HG02588 (cell line): ENCODE measurements around the gene RFT1.
A peak's percentile ranks its signal among the peaks of the same experiment; 100 is the strongest.

Experiments
- ATAC-seq: cut with Tn5 transposase; IDR thresholded peaks from one replicate; pipeline ENCODE4 v1.9.1; 2021; ENCODE audit warnings: mild to moderate bottlenecking, moderate library complexity; ENCODE audit not compliant: unreplicated experiment

Gene RFT1

DNA sequence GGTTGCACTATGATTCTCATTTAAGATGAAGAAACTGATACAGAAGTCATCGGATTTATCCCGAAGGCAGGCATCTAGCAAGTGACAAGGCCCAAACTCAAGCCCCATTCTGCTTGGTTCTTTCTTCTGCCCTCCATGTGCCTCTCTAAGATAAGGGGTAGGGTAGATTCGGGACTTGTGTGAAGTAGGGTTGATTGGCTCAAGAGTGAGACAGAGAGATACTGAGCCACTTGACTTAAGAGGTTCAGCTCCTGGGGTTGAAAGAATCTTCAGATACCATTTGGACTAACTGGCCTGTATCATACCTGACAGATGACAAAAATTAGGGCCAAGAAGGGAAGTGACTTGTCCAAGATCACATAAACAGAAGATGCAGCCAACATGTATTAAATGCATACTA, 891 bp downstream of the RFT1 start:
- ATAC-seq = no peak

DNA sequence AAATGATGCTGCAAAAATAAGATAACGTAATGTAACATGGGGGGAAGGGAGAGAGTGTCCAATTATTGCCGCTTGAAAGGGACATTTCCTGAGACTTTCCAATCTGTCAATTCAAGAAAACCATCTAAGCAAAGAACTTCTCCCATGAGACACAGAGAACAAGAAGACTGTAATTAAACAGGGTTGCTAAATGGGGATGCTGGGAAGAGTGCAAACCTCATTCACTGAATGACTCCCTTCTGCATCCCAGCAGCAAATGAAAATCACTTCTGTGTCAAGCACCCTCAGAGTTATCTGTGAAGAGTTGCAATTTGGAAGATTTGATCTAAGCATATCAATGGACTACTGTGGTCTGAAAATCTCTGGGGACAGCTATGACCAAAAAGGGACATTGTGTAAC, 3.6 kb downstream of the RFT1 start:
- no peak for ATAC-seq

DNA sequence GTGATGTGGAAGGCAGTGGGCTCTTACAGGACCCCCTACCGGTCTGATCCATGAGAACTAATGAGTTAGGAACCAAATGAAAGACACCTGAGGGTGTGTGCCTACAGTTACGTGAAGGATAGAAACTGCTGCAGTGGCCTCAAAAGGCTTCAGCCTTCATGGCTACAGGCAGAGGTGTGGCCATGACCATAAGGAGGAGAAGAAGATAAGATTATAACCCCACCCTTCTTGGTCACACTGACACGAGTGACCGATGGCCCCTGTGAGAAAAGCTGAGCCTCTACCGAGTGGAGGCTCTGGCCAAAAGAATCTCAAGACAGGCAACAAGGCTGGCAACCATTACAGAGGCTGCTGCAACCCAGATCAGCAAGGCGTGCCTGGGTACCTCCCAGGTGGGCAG, 6.3 kb downstream of the RFT1 start:
- ATAC-seq = no peak

DNA sequence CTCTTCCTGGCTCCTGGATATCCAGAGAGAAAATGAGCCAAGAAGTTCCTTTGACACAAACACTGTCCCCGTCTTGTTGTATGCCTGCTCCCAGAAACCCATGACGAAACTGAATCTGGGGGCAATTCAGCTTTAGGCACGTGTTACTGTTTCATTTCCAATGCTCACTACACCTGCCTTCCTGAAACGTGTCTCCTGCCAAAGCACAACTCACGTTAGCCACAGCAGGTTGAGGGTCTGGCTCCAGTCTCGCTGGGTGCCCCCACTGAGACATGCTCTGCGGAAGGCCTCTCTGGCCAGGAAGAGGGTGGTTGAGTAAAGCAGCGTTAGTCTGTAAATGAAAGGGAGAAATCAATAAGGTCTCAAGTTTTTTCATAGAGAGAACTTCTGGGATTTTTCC, 6.7 kb downstream of the RFT1 start:
- no peak for ATAC-seq

DNA sequence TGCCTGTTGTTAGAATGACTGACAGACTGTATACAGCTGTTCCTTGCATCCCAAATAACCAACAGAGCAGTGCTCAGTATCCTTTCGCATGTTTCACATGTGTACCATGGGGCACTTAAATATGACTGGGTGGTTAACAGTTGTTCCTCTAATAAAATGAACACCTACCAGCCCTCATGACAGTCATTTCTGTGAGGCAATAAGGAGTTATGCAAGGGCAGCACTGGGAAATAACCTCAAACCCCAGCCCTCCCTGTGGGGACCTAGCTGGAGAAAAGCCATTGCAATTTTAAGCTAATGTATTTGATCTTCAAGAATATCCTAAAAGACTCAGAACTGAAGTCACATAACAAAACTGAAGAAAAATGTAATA, 7.3 kb downstream of the RFT1 start:
- no peak for ATAC-seq

DNA sequence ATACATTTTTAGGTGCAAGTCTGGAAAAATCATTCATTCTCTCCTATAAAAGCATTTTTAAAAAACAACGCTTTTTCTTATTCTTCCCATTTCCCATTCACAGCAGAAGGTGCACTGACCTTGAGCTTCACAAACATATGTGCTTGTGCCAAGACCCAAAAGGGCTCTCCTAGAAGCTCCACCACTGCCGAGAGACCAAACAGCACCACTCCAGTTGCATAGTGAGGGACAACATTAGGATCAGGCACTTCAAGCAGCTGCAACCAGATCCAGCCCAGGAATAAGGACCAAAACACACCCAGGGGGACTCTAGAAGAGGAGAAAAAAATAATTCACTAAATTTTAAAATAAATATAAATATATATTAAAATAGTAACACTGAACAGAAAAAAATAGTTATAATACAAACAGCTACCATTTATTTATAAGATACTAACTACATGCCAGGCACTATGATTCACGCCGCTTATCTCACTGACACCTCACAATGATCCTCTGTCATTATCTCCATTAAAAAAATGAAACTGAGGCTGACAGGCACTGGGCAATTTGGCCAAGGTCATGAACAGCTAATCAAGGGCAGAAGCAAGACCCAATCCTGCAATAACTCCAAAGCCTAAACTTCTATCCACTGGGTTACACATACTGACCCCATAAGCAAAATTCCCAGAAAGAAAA, 7.8 kb downstream of the RFT1 start:
- no peak for ATAC-seq

DNA sequence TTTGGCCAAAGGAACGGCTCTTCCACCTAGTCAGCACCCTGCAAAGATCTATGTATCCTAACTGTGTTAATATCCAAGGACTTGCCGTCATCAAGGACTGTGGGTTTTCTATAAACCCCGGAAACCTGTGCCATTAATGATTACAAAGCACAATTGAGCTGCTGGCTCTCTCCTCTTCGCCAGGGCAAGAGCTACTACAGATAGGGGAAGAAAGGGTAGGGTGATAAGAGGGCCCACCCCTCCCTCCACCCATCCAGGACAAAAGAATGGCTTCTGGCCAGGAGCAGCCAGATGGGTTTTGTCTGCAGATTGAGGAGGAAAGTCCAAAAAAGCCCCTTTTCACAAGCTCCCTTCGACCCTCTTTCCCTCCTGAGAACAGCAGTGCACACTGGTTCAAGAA, 9.9 kb downstream of the RFT1 start:
- ATAC-seq = no peak

DNA sequence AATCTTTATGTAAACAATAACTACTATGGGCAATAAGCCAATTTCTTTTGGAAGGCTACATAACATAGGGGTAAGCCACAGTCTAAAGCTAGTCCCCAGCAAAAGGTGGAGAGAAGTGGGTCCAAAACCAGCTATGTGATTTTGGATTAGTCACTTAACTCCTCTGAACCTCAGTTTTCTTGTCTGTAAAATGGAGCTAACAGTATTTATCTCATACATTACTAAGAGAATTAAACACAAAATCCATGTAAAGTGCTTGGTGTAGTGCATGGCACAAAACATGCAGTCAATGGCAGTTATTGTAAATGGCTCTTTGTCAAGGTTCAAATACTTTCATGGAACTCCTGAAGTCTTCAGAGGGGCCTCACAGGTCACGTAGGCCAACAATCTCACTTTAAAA, 13.3 kb downstream of the RFT1 start:
- no peak for ATAC-seq

DNA sequence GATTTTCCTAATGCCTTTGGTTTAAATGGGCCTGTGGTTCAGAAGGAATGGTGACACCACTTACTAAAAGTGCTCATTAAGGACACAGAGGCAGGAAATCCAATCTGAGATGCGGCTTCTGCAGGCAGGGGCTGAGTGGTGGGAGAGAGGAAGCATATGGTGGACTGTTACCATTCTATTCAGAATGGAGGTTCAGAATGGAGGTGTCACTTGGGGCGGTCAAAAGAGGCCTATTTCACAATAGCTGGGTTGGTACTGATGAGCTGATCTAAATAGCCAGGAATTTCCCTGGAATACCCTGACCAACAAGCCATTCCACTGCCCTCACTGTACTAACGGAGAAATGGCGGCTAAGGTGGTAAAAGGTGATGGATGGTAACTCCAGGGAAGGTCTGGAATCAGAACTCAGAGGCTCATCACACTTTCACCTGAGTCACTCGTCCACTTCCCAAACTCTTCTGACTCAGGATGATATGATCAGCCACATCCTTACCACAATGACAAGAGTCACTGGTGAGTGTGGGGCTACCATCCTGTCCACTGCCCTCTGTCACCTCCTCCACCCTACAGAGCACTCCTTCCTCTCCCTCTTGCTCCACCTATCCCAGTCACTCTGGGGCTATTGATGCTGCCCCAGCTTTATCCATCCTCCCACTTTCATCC, 15.7 kb downstream of the RFT1 start:
- ATAC-seq = no peak

DNA sequence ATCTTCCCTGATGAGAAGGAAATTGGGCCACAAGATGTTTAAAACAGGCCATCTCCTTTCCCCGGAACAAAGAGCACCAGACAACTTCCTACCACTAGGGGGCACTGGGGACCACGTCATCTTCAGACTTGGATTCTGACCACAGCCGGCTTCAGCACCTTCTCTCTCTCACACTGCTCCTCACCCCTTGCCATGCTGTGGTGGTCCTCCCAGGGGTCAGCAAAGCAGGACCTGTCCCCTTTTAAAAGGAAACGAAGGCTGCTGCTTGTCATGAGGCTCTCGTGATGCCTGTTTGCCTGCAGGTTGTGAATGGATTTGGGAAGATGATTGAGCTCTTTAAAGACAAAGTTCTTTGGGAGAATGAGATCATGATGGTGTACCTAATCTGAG, 16.2 kb downstream of the RFT1 start:
- ATAC-seq = peak; percentile 62

DNA sequence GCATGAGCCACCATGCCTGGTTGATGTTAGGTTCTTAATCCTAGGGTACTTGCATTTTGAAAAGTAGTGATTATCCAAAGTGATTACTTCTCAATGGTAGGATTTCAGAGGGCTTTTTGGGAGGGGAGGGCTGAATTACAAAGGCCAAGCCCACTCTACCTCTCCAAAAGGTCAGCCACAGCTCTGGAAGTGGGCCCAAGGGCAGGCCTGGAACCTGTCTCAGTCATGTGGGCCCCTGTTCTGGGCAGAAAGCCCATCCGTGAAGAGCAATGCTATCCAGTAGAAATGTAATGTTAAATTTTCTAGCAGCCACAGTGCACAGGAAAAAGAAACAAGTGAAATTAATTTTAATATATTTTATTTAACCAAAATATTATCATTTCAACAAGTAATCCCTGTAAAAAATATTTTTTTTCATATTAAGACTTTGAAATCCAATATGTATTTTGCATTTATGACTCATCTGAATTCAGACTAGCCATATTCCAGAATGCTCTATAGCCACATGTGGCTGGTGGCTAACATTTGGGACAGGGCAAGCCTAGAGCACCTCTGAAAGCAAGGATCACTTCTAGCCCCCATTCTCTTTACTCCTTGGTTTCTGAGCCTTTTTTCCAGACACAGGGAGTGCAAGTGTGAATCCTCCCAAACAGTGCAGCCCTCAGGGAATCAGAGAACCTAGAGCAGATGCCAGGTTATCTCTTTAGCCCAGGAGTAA, 16.8 kb downstream of the RFT1 start:
- no peak for ATAC-seq

DNA sequence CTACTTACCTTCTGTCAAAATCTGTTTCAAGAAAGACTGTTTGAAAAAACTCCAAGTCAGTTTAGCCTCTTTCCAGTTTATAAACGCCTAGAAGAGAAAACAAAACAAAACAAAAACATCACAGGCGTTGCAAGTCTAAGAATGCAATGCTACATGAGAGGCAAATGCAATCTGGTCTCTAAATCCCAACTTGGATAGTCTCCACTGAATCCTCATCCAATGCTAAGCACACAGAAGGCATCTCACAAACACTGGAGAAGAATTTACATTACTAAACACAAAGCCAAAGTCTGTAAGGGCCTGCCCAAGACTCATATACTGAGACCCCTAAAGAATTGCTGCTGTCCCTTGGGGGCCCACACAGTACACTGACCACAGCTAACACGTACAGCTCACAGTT, 18.4 kb downstream of the RFT1 start:
- no peak for ATAC-seq

DNA sequence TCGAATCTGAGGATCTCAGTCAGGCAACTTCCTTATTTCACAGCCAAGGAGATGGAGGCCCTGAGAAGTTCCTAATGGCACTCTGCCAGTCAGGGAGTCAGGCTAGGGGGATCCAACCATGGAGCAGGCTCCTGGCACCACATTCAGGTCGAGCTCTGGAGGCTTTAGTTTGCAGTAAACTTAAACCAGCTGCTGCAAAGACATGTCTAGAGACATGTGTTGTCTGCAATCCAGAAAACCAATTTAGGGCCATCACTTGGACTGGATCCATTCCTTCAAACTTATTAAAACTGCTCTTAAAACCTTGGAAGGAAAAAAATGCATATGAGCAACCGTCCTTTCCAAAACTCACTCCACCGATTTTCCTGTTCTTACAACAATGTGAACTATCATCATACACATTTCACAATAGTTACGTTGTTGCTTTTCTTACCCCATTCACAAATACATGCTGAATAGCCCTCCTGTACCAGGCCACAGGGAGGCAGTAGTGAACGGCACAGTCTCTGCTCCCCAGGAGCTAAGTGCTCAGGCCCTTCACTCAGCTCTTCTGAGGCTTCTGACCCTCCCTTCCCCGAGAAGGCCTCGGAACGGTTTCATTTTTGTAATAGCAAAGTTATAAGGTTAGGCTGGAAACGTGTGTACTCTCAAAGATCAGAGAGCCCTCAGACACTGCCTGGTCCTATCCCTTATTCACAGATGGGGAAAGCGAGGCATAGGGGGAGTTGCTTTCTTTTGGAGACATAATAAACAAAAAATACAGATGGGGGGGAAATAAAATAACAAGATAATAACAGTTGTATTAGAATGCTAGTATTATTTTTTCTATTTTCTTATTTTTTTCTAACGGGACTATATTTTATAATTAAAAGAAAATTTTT, 20.1 kb downstream of the RFT1 start:
- no peak for ATAC-seq

DNA sequence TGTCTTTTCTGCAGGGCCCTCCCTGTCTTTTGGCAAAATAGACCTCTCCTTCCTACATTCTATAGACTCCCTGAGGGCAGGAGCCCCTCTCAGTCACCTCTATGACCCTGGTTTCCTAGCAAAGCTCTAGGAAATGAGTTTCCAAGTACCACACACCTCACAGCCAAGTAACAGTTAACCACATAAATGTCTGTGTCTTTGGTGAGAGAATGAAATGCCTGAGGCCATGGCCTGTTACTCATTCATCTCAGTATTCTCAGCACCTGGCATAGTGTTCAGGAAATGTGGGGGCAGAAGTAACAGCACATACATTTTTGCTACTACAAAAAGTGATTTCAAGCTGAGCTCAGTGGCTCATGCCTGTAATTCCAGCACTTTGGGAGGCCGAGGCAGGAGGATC, 21.0 kb downstream of the RFT1 start:
- peak; percentile 53 for ATAC-seq

DNA sequence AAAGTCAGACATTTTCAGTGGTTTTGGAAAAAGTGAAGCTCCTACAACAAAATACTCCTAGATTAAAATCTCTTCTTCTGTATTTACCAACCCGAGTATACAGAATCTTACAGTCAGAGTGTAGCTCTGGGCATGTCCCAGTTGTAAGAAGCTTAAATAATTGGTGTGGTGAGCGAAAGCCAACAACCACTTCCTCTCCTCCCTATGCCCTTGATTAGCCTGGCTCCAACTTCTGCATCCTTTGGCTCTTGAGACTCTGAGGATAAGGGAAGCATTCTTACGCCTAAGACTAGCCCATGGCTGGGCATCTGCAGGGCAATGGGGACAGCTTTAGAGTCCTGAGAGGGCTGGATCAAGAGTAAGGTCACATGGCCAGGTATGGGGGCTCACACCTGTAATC, 25.5 kb downstream of the RFT1 start:
- ATAC-seq = no peak

DNA sequence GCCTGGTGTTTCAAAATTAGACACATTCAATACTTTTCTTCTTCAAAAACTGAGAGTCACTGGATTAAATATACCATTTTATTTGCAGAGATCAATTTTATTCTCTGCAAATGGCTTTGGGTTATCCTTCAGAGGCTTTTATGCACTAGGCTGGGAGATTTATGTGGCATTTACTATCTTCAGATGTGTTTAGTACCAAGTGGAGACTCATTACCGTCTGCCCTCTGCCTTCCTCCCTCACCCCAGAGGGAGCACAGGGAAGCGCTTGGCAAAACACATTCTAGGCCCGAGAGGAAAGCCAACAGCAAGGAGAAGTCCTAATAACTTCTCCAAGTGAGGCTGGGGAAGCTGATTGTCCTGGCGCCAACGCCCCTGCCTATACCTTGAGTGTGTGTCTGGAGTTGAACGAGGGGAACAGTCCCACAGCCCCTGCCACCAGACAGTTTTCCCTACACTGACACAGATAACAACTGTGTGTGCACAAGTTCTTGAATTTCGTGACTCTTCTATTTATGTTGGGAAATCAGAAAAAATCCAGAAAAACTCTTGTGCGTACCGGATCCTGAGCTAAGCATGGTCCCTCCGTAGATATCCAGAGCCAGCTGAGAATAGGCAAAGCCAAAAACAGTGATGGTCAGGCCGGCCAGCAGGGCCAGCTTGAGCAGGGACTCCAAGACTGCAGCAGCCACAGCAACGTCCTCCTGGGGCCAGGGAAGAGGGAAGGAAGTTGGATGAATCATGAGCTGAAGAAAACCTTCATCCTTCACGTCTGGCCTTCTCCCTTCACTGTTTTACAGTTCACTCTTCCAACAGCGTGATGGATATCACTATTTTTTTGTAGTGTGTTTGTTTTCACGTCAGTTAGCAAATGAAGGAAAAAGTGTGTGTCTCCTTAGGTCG, 26.6 kb downstream of the RFT1 start:
- no peak for ATAC-seq

DNA sequence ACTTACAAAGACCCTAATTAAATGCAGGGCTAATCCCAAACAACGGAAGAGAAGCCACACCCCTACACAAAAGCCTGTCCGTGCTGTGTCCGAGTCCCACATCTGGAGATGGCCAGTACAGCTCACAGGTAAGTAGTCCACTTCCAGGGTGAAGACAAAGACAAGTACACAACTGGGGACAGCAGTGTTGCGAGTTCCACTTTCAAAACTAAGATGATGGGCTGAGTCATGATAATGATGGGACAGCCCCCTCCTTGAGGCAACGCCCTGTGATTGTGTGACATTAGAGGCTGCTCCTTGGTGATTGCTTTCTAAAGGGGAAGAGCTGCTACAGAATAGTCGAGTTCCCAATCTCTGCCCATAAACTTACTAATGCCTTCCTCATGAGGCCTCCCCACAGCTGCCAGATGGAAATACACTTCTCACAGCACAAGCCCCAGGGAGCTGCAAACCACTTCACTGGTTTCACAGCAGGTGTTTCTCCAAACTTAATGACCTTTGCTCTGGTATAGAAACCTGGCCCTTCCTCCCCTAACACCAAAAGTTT, 27.6 kb downstream of the RFT1 start:
- peak; percentile 81 for ATAC-seq

DNA sequence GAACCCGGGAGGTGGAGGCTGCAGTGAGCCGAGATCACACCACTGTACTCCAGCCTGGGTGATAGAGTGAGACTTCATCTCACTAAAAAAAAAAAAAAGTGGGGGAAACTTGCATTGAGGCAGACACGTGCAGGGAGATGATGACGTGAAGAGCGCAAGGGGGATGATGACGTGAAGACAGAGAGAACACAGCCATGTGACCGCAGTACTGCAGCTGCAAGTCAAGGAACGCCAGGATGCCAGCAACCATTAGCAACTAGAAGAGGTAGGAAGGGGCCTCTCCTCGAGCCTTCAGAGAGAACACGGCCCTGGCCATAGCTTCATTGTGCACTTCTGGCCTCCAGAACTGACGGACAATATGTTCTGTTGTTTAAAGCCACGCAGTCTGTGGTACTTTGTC, 28.3 kb downstream of the RFT1 start:
- no peak for ATAC-seq

DNA sequence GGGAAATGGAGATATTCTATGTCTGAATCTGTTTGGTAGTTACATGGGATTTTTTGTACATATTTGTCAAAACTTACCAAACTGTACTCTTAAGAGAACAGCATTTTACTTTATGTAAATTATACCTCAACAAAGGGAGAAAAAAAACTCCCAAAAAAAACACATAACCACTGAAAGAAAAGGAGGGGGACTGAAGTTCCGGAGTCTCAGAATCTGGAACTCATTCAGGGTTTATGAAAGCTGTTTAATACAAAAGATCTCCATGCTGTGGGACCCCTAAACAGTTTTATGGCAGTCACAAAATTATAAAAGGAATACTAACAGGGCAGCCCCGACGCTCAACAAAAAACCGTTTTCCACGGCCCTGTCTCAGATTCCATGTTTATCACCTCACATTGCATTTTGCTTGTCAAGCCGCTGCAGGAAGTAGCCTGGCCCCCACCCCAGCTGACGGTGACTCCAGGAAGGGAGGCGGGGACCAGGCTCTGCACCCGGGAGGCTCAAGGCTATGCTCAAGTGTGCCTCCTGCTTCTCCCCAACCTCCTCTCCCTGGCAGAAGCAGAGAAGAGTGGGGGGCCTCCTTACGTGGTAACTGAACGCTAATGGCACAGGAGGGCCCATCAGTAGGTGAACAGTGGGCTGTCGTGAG, 29.3 kb downstream of the RFT1 start:
- no peak for ATAC-seq

DNA sequence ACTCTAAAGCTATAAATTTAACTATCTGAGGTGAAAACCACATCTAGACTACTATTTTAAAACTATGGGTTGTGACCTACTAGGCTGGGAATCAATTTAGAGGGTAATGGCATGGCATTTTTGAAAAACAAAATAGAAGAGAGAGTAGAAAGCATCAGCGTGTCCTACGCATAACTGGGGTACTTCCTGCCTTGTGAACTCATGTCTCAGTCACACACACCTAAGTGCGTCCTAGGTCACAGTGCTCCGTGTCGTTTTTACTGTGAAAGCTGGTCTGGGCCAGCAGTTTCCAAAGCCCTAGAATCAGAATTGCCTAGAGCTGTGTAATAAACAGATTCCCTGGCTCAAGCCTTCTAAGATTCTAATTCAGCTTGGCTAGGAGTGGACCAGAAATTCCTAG, 32.3 kb downstream of the RFT1 start:
- no peak for ATAC-seq
